Measurements from ENCODE around the gene HLCS.

Gene HLCS

GRCh38 chr21:36759348-36760083 lies 207.0 kb downstream of the HLCS start:
- H3K27me3 Mint-ChIP-seq, result no peaks in the 10 kb centered on the region
- no peak overlapping the region for H3K27ac Mint-ChIP-seq
- no peaks in the 10 kb centered on the region for H3K9me3 Mint-ChIP-seq
- no peaks in the 10 kb centered on the region for H3K4me1 Mint-ChIP-seq (ENCODE audit: low read depth in 2 of 2)
- no peak for DNase-seq
- no peaks in the 10 kb centered on the region for H3K36me3 Mint-ChIP-seq (ENCODE audit: insufficient read depth)
- ATAC-seq (replicated peaks), result no peak
- no peak overlapping the region for H3K4me3 Mint-ChIP-seq

- Mint-ChIP-seq H3K4me3 (no peak overlapping the region), H3K9me3 (no peaks in the 10 kb centered on the region), H3K36me3 (ENCODE audit: insufficient read depth) (peaks cover 4% of the 10 kb centered on the region), H3K27me3 (no peaks in the 10 kb centered on the region), H3K4me1 (ENCODE audit: low read depth in 2 of 2) (no peaks in the 10 kb centered on the region), H3K27ac (no peak overlapping the region)
- DNase-seq (no peak), ATAC-seq (replicated peaks) (no peak)
These were observed 209.3 kb downstream of the HLCS start for GRCh38 chr21:36757196-36757595.

GRCh38 chr21:36756527-36756926 lies 209.9 kb downstream of the HLCS start:
- H3K36me3 Mint-ChIP-seq (ENCODE audit: insufficient read depth), result peaks cover 4% of the 10 kb centered on the region
- no peaks in the 10 kb centered on the region for H3K27me3 Mint-ChIP-seq
- H3K4me3 Mint-ChIP-seq, result no peak overlapping the region
- no peaks in the 10 kb centered on the region for H3K4me1 Mint-ChIP-seq (ENCODE audit: low read depth in 2 of 2)
- DNase-seq (no peak), ATAC-seq (replicated peaks) (no peak)
- H3K27ac Mint-ChIP-seq, result no peak overlapping the region
- no peaks in the 10 kb centered on the region for H3K9me3 Mint-ChIP-seq

- H3K4me1 Mint-ChIP-seq (ENCODE audit: low read depth in 2 of 2), result no peaks in the 10 kb centered on the region
- peaks cover 7 to 10% of the 10 kb centered on the region in 2 donors for H3K27me3 Mint-ChIP-seq
- H3K27ac Mint-ChIP-seq, result no peak overlapping the region
- no peak overlapping the region for H3K4me3 Mint-ChIP-seq
- ATAC-seq (replicated peaks) (no peak), DNase-seq (no peak)
- H3K36me3 Mint-ChIP-seq (ENCODE audit: insufficient read depth), result peaks cover 4% of the 10 kb centered on the region
- H3K9me3 Mint-ChIP-seq, result no peaks in the 10 kb centered on the region
These were observed 212.1 kb downstream of the HLCS start for GRCh38 chr21:36754241-36754898.

- ATAC-seq (replicated peaks) (no peak), DNase-seq (no peak)
- Mint-ChIP-seq H3K4me1 (ENCODE audit: low read depth in 2 of 2) (peaks cover under 1 to 3% of the 10 kb centered on the region in 2 donors), H3K9me3 (no peaks in the 10 kb centered on the region), H3K27me3 (peaks cover 15 to 18% of the 10 kb centered on the region in 2 donors), H3K36me3 (ENCODE audit: insufficient read depth) (peaks cover 4% of the 10 kb centered on the region), H3K4me3 (no peak overlapping the region), H3K27ac (no peak overlapping the region)
These were observed 212.9 kb downstream of the HLCS start for GRCh38 chr21:36753556-36753955.

- Mint-ChIP-seq H3K27me3 (peaks cover 28 to 34% of the 10 kb centered on the region in 2 donors), H3K36me3 (ENCODE audit: insufficient read depth) (peaks cover 4% of the 10 kb centered on the region), H3K4me1 (ENCODE audit: low read depth in 2 of 2) (peaks cover 10 to 15% of the 10 kb centered on the region in 2 donors), H3K4me3 (no peak overlapping the region), H3K9me3 (no peaks in the 10 kb centered on the region), H3K27ac (no peak overlapping the region)
- DNase-seq (no peak), ATAC-seq (replicated peaks) (no peak)
These were observed 215.1 kb downstream of the HLCS start for GRCh38 chr21:36751383-36751782.

GRCh38 chr21:36750576-36750959 lies 215.9 kb downstream of the HLCS start:
- H3K4me3 Mint-ChIP-seq, result no peak overlapping the region
- DNase-seq (no peak), ATAC-seq (replicated peaks) (no peak)
- peaks cover 4% of the 10 kb centered on the region for H3K36me3 Mint-ChIP-seq (ENCODE audit: insufficient read depth)
- peaks cover 10 to 16% of the 10 kb centered on the region in 2 donors for H3K4me1 Mint-ChIP-seq (ENCODE audit: low read depth in 2 of 2)
- no peak overlapping the region for H3K27ac Mint-ChIP-seq
- peaks cover 31 to 42% of the 10 kb centered on the region in 2 donors for H3K27me3 Mint-ChIP-seq
- H3K9me3 Mint-ChIP-seq, result no peaks in the 10 kb centered on the region

- no peak overlapping the region for H3K4me3 Mint-ChIP-seq
- peaks cover 11 to 16% of the 10 kb centered on the region in 2 donors for H3K4me1 Mint-ChIP-seq (ENCODE audit: low read depth in 2 of 2)
- peaks cover 4% of the 10 kb centered on the region for H3K36me3 Mint-ChIP-seq (ENCODE audit: insufficient read depth)
- DNase-seq, result no peak
- H3K27ac Mint-ChIP-seq, result no peak overlapping the region
- no peaks in the 10 kb centered on the region for H3K9me3 Mint-ChIP-seq
- no peak for ATAC-seq (replicated peaks)
- H3K27me3 Mint-ChIP-seq, result peaks cover 36 to 47% of the 10 kb centered on the region in 2 donors
These were observed 216.4 kb downstream of the HLCS start for GRCh38 chr21:36749935-36750575.

- H3K27ac Mint-ChIP-seq, result no peak overlapping the region
- H3K27me3 Mint-ChIP-seq, result peaks cover 53 to 69% of the 10 kb centered on the region in 2 donors
- DNase-seq, result peak in 1 of 3 experiments; percentile 3
- H3K36me3 Mint-ChIP-seq (ENCODE audit: insufficient read depth), result no peaks in the 10 kb centered on the region
- H3K4me3 Mint-ChIP-seq, result peak overlapping the region; percentile 69 to 75
- H3K9me3 Mint-ChIP-seq, result no peaks in the 10 kb centered on the region
- peaks cover 12 to 16% of the 10 kb centered on the region in 2 donors for H3K4me1 Mint-ChIP-seq (ENCODE audit: low read depth in 2 of 2)
- ATAC-seq (replicated peaks), result peak; percentile 35
These were observed 218.6 kb downstream of the HLCS start for GRCh38 chr21:36747815-36748383.

- peak overlapping the region; percentile 66 to 74 for H3K4me3 Mint-ChIP-seq
- no peaks in the 10 kb centered on the region for H3K36me3 Mint-ChIP-seq (ENCODE audit: insufficient read depth)
- peak overlapping the region in 1 of 2 donors; percentile 63 for H3K27ac Mint-ChIP-seq
- peaks cover 53 to 72% of the 10 kb centered on the region in 2 donors for H3K27me3 Mint-ChIP-seq
- ATAC-seq (replicated peaks) (no peak), DNase-seq (no peak)
- H3K4me1 Mint-ChIP-seq (ENCODE audit: low read depth in 2 of 2), result peaks cover 12 to 16% of the 10 kb centered on the region in 2 donors
- no peaks in the 10 kb centered on the region for H3K9me3 Mint-ChIP-seq
These were observed 219.2 kb downstream of the HLCS start for GRCh38 chr21:36747041-36747814.

- Mint-ChIP-seq H3K36me3 (ENCODE audit: insufficient read depth) (peaks cover 3% of the 10 kb centered on the region), H3K4me1 (ENCODE audit: low read depth in 2 of 2) (peaks cover 12 to 16% of the 10 kb centered on the region in 2 donors), H3K27me3 (peaks cover 53 to 72% of the 10 kb centered on the region in 2 donors), H3K9me3 (no peaks in the 10 kb centered on the region), H3K4me3 (no peak overlapping the region), H3K27ac (no peak overlapping the region)
- DNase-seq (no peak), ATAC-seq (replicated peaks) (no peak)
These were observed 221.0 kb downstream of the HLCS start for GRCh38 chr21:36745459-36745858.

- Mint-ChIP-seq H3K27me3 (peaks cover 49 to 66% of the 10 kb centered on the region in 2 donors), H3K9me3 (no peaks in the 10 kb centered on the region), H3K27ac (no peak overlapping the region), H3K4me3 (no peak overlapping the region), H3K4me1 (ENCODE audit: low read depth in 2 of 2) (peaks cover 12 to 16% of the 10 kb centered on the region in 2 donors), H3K36me3 (ENCODE audit: insufficient read depth) (peaks cover 3% of the 10 kb centered on the region)
- DNase-seq (no peak), ATAC-seq (replicated peaks) (no peak)
These were observed 221.8 kb downstream of the HLCS start for GRCh38 chr21:36744560-36745231.

All from effector memory CD8-positive, alpha-beta T cell (primary cell).